ENCODE data around the gene KRT72.
A peak's percentile ranks its signal among the peaks of the same experiment; 100 is the strongest.

Gene KRT72

GRCh38 chr12:52600941-52601481 lies at the start of gene KRT72:
TSS of gene KRT72 (minus strand) at chr12:52601463. CDS start at chr12:52601452, 11 bp downstream.
- DNase-seq = no peak

GRCh38 chr12:52650520-52651081 lies 49.3 kb upstream of the KRT72 start:
- DNase-seq = no peak

- DNase-seq = no peak
Observed at GRCh38 chr12:52649066-52649465, 47.8 kb upstream of the KRT72 start.

GRCh38 chr12:52648012-52648550 lies 46.8 kb upstream of the KRT72 start:
- DNase-seq = no peak

- DNase-seq = no peak
Observed at GRCh38 chr12:52647601-52648000, 46.3 kb upstream of the KRT72 start.

- no peak for DNase-seq
Observed at GRCh38 chr12:52646613-52647012, 45.4 kb upstream of the KRT72 start.

GRCh38 chr12:52645982-52646381 lies 44.7 kb upstream of the KRT72 start:
- no peak for DNase-seq

- peak; percentile 58 for DNase-seq
Observed at GRCh38 chr12:52645120-52645761, 44.0 kb upstream of the KRT72 start.

GRCh38 chr12:52644078-52644415 lies 42.8 kb upstream of the KRT72 start:
- DNase-seq = no peak

- no peak for DNase-seq
Observed at GRCh38 chr12:52643233-52644077, 42.2 kb upstream of the KRT72 start.

- no peak for DNase-seq
Observed at GRCh38 chr12:52641468-52641867, 40.2 kb upstream of the KRT72 start.

- DNase-seq = no peak
Observed at GRCh38 chr12:52637299-52637698, 36.0 kb upstream of the KRT72 start.

GRCh38 chr12:52636592-52637258 lies 35.5 kb upstream of the KRT72 start:
- no peak for DNase-seq

- no peak for DNase-seq
Observed at GRCh38 chr12:52636189-52636588, 34.9 kb upstream of the KRT72 start.

GRCh38 chr12:52634266-52635056 lies 33.2 kb upstream of the KRT72 start:
- DNase-seq = no peak

- peak; percentile 17 for DNase-seq
Observed at GRCh38 chr12:52633383-52633782, 32.1 kb upstream of the KRT72 start.

GRCh38 chr12:52632656-52633055 lies 31.4 kb upstream of the KRT72 start:
- DNase-seq = no peak

GRCh38 chr12:52631676-52632459 lies 30.6 kb upstream of the KRT72 start:
- no peak for DNase-seq

GRCh38 chr12:52631264-52631663 lies 30.0 kb upstream of the KRT72 start:
- DNase-seq = no peak

GRCh38 chr12:52630599-52631200 lies 29.4 kb upstream of the KRT72 start:
- DNase-seq = no peak

GRCh38 chr12:52630008-52630500 lies 28.8 kb upstream of the KRT72 start:
- DNase-seq = no peak
